NCI-H2171 treated with DMSO at 0.1 percent for 48 hours (cell line): ENCODE measurements around the gene SNED1.

Source experiments
- DNase-seq: peaks from one replicate; lab custom pipeline; 2025; lab: John Stamatoyannopoulos, UW

The SNED1 gene

DNA sequence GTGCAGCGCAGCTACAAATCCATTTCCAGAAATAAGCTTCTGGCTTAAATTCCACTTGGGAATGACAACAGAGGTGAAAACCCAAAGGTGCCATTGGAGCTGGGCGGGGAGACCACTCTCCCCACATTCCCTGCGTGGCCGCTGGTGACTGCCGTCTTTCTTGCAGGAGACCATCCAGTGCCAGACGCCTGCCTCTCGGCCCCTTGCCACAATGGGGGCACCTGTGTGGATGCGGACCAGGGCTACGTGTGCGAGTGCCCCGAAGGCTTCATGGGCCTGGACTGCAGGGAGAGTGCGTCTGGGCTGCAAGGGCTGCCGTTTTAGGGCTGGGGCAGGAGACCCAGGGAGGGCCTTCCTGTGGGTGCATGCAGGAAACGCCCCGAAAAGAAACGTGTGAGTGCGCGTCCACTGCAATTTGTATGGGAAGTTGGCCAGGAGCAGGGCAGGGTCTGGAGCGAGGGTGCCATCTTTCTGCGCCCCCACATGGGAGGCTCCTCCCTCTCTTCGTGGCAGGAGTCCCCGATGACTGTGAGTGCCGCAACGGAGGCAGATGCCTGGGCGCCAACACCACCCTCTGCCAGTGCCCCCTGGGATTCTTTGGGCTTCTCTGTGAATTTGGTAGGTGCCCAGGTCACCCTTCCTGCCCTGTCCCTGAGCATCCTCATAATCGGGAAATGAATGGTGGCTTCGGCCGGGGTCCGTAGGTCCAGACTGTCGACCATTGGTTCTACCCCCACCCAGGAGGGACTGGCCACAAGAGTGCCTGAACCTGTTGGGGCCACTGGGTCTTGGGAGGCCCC is 49.9 kb downstream of the SNED1 start:
- DNase-seq = no peak

DNA sequence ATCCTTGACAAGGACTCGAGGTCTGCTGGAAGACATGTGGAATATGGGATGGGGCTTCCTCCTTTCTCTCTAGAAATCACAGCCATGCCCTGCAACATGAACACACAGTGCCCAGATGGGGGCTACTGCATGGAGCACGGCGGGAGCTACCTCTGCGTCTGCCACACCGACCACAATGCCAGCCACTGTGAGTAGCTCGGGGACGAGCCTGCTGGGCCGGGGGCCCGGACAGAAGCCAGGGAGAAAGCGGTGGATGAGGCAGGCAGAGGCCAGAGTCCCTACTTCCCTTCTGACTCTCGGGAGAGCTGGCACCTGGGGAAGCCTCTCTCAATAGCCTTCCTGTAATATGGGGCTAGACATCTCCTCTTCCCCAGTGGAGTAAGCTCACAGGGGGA is 50.5 kb downstream of the SNED1 start:
- no peak for DNase-seq

DNA sequence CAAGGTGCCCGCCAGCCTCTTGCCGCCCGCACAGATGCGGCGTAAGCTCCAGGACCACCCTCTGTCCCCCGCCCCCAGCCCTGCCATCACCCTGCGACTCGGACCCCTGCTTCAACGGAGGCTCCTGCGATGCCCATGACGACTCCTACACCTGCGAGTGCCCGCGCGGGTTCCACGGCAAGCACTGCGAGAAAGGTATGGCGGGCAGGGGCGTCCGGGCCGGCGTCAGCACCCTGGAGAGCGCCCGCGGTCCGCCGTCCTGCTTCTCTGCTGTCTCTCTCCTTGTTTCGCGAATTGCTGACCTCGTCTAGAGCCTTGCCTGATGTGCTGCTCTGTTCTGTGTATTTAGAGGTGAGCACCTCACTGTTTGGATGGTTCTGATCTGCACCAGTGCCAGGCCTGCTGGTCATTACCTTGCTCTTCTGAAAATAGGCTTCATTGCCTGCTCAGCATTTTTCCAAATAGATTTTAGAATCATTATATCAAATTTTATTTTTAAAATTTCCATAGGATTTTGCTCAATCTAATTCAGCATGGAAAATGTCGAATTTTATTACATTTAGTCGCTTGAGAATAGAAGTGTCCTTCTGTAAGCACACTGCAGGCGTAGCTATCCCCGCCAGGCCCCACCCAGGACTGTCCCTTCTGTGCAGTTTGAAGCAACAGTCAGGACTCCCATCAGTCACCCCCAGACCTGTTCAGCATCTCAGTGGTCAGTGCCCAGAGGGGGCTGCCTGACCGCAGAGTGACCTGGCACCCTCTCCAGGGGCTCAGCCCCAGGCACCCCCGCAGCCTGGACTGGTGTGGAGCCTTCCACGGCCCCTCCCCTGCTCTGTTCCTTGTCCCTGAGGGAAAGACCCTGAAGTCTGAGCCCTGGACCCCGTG is 51.6 kb downstream of the SNED1 start:
- DNase-seq = no peak

DNA sequence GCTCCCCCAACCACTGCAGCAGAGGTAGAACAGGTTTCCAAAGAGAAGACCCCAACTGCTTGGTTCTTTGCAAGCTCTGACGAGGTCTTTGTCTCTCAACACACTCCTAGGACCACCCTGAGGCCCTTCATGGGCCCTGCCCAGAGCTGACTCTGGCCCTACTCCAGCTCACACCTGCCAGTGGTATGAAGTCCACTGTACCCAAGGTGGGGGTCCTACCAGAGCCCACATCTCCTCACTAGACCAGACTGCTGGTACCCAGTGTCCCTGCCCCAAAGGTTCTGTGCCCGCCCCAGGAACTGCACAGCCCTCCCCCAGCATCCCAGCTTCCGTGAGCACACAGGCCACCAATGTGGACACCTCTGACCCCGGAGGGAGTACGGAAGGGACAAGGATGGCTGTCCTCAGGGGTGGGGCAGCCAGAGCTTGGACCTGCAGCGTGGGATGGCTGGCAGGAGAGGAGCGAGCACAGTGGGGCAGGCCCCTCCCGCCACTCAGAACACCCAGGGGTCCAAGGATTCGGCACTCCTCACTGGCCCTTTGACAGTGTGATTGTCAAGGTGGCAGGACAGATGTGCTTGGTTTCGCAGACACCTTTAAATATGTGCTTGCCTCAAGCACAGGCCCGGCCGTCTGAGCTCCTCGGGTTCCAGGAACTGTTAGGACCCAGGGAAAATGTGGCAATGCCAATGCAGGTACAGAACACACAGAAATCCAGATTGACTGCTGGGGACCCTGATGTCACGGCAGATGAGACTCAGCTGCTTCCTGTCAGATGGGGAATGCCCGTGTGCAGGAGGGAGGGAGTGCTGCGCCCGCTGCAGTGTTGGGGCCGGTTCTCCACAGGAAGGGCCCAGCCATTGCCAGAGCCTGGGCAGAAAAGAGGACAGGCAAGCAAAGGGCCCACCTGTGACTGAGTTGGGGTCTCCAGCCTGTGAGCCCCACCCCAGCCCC is 52.5 kb downstream of the SNED1 start:
- DNase-seq = no peak

DNA sequence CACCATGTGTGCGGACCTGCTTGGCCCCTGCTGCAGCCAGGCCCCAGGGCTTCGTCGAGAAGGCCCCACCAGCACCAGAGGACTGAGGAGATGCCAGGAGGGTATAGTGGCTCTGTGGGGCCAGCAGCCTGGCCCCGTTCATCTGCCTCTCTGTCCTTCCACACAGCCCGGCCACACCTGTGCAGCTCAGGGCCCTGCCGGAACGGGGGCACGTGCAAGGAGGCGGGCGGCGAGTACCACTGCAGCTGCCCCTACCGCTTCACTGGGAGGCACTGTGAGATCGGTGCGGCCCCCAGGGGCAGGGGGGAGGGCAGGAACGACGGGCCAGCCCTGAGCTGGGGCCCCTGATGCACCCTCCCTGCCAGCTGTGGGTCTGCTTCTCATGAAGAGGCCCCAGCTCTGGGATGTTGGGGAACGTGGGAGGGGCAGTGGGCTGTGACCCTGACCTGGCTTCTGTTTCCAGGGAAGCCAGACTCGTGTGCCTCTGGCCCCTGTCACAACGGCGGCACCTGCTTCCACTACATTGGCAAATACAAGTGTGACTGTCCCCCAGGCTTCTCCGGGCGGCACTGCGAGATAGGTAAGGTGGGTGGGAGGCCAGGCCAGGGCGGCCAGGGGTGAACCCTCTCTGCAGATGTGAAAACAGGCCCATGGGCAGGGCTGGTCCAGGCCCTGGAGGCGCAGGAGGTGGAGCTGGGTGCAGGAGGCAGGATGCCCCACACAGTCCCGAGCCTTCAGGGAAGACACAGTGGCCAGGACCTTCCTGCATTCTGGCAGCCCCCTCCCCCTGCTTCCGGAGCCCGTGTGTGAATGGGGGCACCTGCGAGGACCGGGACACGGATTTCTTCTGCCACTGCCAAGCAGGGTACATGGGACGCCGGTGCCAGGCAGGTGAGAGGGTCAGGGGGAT is 53.4 kb downstream of the SNED1 start:
- no peak for DNase-seq

DNA sequence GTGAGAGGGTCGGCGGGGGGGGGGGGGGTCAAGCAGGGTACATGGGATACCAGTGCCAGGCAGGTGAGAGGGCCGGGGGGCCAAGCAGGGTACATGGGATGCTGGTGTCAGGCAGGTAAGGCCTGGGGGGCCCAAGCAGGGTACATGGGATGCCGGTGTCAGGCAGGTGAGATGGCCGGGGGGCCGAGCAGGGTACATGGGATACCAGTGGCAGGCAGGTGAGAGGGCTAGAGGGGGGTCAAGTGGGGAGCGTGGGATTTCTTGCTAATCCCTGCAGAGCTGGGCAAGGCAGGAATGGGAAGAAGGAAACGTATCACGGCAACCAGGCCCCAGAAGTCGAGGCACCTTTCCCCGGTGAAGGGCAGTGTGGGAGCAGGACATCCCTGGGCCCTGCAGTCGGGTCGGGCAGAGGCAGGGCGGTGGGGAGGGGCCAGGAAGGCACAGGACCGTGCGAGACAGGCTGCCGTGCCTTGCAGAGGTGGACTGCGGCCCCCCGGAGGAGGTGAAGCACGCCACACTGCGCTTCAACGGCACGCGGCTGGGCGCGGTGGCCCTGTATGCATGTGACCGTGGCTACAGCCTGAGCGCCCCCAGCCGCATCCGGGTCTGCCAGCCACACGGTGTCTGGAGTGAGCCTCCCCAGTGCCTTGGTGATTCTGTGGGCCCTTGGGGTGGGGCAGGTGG is 54.4 kb downstream of the SNED1 start:
- DNase-seq = no peak

DNA sequence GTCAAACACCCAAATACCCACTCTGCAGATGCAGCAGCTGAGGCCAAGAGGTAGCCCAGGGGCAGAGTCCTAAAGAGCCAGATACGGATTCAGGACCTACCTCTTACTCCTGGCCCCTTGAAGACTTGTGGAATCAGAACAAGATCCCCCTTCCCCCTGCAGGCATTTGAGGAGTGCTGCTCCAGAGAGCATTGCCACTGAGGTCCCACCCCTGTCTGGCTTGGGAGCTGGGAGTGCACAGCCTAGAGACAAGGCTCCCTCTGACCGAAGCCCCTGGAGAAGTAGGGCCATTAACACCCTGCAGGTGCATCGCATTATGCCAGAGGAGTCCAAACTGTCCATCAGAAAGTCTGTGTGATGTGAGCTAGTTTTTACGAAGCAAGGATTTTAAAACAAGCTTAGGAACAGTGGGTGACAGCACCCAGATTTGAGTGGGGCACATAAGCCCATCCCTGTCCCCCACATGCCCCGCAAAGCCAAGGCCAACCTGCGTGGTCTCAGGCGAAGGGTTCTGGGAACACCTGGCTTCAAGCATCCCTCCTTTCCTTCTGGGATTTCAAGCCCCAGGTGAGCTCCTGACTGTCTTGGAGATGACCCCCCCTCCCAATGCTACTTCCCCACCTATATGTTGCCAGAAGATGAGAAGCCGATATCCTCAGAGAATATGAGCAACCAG is 55.3 kb downstream of the SNED1 start:
- DNase-seq = no peak

DNA sequence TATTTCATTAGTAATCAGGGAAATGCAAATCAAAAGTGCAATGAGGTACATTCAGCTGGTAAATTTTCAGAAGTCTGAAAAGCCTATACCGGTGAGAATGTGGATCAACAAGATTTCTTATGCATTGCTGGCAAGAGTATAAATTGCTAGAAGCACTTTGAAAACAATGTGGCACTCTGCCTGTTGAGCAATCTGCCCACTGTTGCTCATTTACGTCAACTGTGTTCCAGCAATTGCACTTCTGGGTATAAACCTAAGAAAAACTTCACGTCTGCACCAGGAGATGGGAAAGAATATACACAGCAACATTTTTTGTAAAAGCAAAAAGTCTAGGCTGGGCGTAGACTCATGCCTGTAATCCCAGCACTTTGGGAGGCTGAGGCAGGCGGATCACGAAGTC is 62.9 kb downstream of the SNED1 start:
- no peak for DNase-seq

DNA sequence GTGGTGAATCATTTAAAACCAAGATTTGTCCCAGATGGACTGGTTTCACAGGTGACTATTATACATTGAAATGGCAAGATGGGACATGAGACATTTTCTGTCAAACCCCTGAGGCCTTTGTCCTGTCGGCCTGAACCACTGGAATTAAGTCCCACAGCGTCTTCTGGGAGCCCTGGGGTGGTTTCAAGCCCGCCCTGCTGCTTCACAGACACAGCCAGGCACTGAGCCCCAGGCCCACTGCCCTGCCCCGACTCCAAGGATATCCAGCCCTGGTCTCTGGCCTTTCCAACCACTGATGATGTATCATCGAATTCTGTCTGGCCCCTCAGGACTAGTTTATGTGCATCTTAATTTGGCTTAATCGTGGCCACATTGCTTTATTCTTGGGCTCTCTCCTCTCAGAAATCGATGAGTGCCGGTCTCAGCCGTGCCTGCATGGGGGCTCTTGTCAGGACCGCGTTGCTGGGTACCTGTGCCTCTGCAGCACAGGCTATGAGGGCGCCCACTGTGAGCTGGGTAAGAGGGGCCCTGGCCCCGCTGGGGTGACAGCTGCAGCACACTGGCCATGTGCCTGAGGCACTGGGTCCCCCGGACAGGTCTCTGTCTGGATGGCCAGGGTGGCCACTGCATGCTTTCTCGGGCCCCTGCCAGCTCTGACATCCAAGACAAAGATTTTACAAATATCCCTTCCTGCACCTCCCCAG is 64.1 kb downstream of the SNED1 start:
- DNase-seq = no peak

DNA sequence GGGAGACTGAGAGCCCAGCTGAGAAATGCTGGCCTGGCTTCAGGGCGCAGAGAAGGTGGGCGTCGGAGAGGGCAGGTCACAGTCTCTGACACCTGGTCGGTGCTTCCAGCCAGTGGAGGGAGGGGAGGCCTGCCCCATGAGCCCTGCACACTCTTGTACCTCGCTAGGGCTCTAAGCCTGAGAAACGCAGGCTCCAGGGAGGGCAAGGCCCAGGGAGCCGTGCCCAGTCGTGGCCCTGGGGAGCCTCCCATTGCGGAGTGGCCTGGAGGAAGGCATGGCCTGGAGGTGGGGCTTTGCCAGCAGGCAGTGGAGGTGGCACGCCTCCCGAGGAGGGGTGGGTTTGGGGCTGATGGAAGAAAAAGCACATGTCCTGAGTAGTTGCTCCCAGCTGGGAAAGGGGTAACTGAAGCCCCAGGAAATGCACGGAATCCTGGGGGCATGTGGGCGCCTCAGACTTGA is 64.7 kb downstream of the SNED1 start:
- no peak for DNase-seq

DNA sequence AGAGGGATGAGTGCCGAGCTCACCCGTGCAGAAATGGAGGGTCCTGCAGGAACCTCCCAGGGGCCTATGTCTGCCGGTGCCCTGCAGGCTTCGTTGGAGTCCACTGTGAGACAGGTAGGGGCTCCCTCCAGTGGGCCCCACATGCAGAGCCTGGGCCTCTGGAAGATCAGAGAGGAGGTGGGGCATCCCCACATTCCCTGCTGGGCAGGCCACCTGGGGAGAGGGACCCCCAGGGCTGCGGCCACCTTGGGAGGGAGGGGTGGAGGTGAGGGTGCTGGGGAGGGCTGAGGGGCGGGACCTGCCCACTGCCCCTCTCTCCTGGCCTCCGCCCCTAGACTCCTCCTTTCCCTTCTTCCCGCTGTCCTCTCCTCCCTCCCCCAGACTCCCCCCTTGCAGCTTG is 65.2 kb downstream of the SNED1 start:
- DNase-seq = no peak

DNA sequence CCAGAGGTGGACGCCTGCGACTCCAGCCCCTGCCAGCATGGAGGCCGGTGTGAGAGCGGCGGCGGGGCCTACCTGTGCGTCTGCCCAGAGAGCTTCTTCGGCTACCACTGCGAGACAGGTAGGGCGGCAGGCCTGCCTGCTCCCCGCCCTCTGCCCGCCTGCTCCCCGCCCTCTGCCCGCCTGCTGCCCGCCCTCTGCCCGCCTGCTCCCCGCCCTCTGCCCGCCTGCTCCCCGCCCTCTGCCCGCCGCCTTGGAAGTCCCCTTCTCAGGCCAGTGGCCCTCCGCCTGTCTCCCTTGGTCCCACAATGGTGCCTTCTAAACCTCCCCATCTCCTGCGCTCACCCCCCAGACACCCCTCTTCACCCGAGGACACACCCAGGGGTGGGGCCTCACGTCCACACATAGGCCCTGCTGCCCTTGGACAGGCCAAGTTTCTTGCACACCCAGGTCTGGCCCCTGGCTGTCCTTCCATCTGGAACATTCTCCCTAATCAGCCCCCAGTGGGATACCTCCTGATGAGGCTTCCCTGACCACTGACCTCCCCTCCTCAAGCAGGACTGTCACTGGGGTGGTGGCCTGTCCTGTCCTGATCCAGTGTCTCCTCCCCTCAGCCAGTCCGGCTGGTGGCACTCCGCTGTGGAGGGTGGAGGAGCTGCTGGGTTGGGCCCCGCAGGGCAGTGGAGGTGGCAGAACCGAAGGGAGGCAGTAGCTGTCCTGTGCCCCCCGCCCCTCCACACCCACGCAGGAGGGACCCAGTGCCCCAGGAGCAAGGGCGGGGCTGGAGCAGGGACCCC is 65.8 kb downstream of the SNED1 start:
- peak; percentile 21 for DNase-seq

DNA sequence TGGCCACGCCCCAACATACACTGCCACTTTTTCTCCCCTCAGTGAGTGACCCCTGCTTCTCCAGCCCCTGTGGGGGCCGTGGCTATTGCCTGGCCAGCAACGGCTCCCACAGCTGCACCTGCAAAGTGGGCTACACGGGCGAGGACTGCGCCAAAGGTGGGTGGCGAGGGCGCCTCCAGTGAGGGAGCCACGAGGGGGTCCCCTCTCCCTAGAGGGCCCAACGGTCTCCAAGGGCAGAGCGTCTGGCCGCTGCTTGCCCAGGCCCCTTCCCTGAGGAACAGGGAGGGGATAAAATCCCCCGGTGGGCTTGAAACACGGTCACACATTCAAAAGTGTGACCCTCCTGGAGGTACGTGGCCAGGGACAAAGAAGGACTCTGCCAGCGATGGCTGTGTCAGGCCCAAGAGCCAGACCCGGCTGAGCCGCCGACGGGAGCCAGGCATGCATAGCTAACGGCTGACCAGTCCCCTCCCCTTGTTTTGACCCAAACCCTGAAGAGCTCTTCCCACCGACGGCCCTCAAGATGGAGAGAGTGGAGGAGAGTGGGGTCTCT is 66.5 kb downstream of the SNED1 start:
- DNase-seq = no peak

DNA sequence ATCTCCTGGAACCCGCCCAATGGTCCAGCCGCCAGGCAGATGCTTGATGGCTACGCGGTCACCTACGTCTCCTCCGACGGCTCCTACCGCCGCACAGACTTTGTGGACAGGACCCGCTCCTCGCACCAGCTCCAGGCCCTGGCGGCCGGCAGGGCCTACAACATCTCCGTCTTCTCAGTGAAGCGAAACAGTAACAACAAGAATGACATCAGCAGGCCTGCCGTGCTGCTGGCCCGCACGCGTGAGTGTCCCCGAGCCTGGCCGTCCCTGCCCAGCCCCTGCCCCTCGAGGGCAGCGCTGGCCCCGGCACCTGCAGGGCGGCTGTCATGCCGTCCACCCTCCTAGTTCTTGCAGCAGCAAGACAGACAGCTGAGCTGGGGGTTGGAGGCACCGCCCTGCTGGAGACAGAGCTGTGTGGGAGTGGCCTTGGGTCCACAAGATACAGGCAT is 67.0 kb downstream of the SNED1 start:
- DNase-seq = no peak

DNA sequence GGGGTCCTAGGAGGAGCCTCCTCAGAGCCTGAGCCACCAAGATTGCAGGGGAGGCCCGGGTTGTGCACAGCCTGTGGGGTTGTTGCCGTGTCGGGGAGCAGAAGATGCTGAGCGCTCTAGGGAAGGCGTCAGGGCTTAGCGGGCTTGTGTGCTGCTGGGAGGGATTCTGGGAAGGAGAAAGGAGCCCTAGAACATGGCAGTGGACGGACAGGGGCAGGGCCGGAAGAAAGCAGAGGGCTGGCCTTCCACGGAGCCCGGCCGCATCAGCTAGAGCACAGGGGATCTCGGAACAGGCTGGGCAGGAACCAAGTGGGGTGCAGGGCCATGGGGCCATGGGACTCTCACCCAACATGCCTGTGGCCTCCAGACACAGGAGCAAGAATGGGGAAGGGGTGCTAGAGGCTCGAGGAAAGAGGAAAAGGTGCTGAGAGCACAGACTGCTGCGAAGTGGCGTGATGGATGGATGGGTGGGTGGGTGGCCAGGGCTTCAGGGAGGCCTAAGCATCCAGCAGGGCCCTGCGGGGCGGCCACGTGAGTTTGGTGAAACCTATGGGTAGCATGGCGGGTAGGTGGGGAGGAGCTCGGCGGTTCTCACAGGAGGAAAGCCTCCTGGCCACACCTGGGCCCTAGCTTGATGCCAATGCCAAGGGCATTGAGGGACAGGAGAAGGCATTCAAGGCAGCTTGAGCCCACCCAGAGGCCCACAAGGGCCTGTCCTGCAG is 67.9 kb downstream of the SNED1 start:
- no peak for DNase-seq

DNA sequence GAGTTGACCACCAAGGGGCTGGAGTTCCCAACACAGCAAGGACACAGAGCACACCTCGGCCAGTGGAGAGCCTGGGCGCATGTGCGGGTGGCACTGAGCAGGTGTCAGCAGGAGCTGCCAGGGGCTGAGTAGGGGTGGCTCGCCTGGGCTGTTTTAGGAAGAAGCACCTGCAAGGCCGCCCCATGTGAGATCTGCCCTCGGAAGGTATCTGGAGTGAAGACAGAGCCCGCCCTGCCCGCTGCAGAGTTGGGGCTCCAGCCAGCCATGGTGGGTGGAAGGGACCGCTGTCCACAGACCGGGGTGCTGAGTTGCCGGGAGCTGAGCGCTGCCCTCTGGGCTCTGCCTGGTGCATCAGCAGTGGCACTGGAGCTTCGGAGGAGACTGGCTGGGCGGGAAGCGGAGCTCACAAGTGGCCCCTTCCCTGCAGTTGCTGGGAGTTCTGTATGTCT is 68.5 kb downstream of the SNED1 start:
- DNase-seq = no peak

DNA sequence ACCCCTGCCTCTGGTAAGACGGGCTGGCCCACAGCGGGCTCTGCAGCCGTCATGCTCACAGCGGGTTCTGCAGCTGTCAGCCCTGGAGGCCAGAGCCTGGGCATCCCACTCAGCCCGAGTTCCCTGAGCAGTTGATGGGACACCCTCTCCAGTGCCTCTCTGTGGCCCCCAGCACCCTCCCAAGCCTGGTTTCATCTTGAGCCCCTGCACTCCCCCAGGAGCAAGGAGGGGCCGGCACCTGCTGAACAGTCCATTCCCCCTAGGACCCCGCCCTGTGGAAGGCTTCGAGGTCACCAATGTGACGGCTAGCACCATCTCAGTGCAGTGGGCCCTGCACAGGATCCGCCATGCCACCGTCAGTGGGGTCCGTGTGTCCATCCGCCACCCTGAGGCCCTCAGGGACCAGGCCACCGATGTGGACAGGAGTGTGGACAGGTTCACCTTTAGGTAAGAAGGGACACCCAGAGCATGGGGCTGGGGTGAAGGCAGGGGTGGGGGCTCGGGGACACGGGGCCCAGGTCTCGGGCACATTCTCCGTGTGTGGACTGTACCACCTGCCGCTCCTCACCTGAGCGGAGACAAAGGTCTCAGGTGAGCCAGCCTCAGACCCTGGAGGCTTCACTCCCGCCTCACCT is 69.2 kb downstream of the SNED1 start:
- DNase-seq = no peak
